ENCODE measurements around the gene RNF40.

GRCh38 chr16:30775131-30775391 is 12.9 kb downstream of the RNF40 start:
- no peak for TF ChIP-seq CTCF (conservative IDR thresholded peaks at IDR 0.05; ENCODE audit: low read depth, low read length)
- no peak for TF ChIP-seq EZH2phosphoT487 (IDR thresholded peaks at IDR 0.05; ENCODE audit: borderline replicate concordance, low read length)
- TF ChIP-seq EZH2 (IDR thresholded peaks at IDR 0.05; ENCODE audit: low read length, unreplicated experiment), result no peak
